DMS79 (cell line): Measurements from ENCODE around the gene TREML4.

ENCODE experiments used
- DNase-seq: peaks from one replicate; lab custom pipeline; 2025; lab: John Stamatoyannopoulos, UW

TREML4 gene

GRCh38 chr6:41284726-41285125 is 56.6 kb downstream of the TREML4 start:
- peak; percentile 23 for DNase-seq

- no peak for DNase-seq
Observed at GRCh38 chr6:41286544-41287346, 58.6 kb downstream of the TREML4 start, which contains the start of gene TREM1. Gene TREM1 (minus strand): TSS chr6:41286682. CDS start chr6:41286655, 27 bp downstream.

- peak; percentile 98 for DNase-seq
Observed at GRCh38 chr6:41288030-41288753, 60.0 kb downstream of the TREML4 start.
